Measurements from ENCODE around the gene CHD1.

Gene CHD1

DNA sequence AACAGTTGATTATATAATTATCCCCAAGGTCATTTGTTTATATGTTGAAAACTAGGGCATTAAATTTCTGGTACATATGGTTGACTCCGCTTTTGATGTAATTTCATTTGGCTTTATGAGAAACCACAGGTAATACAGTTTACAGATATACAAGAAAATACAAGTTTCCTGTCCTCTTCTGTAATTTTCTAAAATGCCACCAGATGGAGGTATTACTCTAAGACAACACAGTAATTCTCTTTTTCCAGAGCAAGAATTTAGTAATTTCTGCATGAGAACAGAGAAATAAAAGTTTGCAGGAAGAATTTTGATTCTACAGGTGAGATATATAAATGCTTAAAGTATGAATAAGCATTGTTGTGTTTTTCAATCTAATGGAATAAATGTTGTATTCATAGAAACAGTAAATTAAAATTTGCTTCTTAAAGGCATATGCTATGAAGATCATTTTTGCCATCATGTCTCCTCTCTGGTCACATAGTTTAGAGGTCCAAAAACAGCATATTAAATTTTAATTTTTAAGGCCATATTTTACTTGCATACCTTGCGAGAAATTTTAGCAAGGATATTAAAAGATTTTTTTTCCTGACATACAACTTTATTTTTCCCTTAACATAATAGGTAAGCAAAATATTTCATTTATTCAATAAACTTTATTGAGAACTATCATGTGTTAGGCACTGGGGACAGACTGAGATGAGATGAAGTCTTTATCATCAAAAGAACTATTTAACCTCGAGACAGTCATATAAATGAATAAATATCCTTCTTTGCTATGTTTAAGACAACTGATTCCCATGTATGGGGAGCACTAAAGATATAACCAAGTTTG is 22.7 kb downstream of the CHD1 start:
- H3K4me1 ChIP-seq (ENCODE audit: control insufficient read depth in 5 of 5, insufficient read depth in 5 of 5, low read length in 5 of 5): peaks cover 0 to under 1% (median 0%) of the 10 kb centered on the region in 5 donors
- peaks cover 6 to 25% (median 16%) of the 10 kb centered on the region in 5 donors for H3K36me3 ChIP-seq (ENCODE audit: control insufficient read depth in 5 of 5, insufficient read depth in 5 of 5, low read length in 5 of 5)
- no peak overlapping the region for H3K27ac ChIP-seq (ENCODE audit: low read depth, low read length)
- no peak overlapping the region for H3K4me3 ChIP-seq (ENCODE audit: low read depth in 1 of 5, low read length in 5 of 5)
- no peak overlapping the region for H3K9ac ChIP-seq (ENCODE audit: low read length in 5 of 5)
- no peaks in the 10 kb centered on the region for H3K9me3 ChIP-seq (ENCODE audit: control insufficient read depth in 5 of 5, low read length in 5 of 5)
- no peaks in the 10 kb centered on the region for H3K27me3 ChIP-seq (ENCODE audit: control insufficient read depth in 5 of 5, insufficient read depth in 4 of 5, low read length in 5 of 5)

DNA sequence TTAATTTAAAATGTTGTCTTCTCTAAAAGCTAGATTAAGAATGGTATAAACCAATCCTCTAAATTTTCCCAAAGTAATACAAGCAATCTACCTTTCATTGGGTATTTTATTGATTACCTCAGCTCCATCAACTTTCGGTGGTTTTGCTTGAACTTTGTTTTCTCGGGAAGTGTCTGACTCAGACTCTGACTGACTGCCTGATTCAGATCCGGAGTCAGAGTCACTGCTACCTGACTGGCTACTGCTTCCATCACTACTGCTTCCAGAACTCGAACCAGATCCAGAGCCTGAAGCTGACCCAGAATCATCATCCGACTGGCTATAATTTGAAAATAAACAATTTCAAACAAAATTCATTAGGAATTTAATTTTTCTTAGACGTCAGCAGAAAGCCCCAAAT is 24.0 kb downstream of the CHD1 start:
- Histone ChIP-seq H3K27me3 (ENCODE audit: control insufficient read depth in 5 of 5, insufficient read depth in 4 of 5, low read length in 5 of 5) (no peaks in the 10 kb centered on the region), H3K4me1 (ENCODE audit: control insufficient read depth in 5 of 5, insufficient read depth in 5 of 5, low read length in 5 of 5) (no peaks in the 10 kb centered on the region), H3K9ac (ENCODE audit: low read length in 5 of 5) (no peak overlapping the region), H3K9me3 (ENCODE audit: control insufficient read depth in 5 of 5, low read length in 5 of 5) (no peaks in the 10 kb centered on the region), H3K4me3 (ENCODE audit: low read depth in 1 of 5, low read length in 5 of 5) (no peak overlapping the region), H3K27ac (ENCODE audit: low read depth, low read length) (no peak overlapping the region), H3K36me3 (ENCODE audit: control insufficient read depth in 5 of 5, insufficient read depth in 5 of 5, low read length in 5 of 5) (peaks cover 14 to 30% (median 27%) of the 10 kb centered on the region in 5 donors)

DNA sequence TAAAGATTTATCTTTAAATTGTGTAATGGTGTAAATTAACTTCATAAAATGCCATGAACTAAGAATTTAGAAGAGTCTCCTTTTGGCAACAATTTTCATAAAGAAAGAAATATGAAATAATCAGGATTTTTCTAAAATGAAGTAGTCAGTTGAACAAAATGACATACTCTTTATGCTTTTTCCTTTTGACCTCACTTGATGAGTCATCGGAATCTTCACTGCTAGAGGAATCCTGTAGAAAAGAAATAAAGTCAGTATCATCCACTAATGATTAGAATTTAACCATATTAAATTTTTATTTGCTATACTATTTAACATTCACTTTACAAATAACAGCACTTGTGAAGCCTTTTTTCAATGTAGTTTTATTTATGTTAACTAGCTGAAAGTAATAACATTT is 26.1 kb downstream of the CHD1 start:
- no peak overlapping the region for H3K4me3 ChIP-seq (ENCODE audit: low read depth in 1 of 5, low read length in 5 of 5)
- H3K27ac ChIP-seq (ENCODE audit: low read depth, low read length): no peak overlapping the region
- peaks cover 32 to 50% (median 46%) of the 10 kb centered on the region in 5 donors for H3K36me3 ChIP-seq (ENCODE audit: control insufficient read depth in 5 of 5, insufficient read depth in 5 of 5, low read length in 5 of 5)
- no peak overlapping the region for H3K9ac ChIP-seq (ENCODE audit: low read length in 5 of 5)
- no peaks in the 10 kb centered on the region for H3K27me3 ChIP-seq (ENCODE audit: control insufficient read depth in 5 of 5, insufficient read depth in 4 of 5, low read length in 5 of 5)
- H3K4me1 ChIP-seq (ENCODE audit: control insufficient read depth in 5 of 5, insufficient read depth in 5 of 5, low read length in 5 of 5): no peaks in the 10 kb centered on the region
- no peaks in the 10 kb centered on the region for H3K9me3 ChIP-seq (ENCODE audit: control insufficient read depth in 5 of 5, low read length in 5 of 5)

GRCh38 chr5:98899456-98899855 is 29.4 kb downstream of the CHD1 start:
- H3K9ac ChIP-seq (ENCODE audit: low read length in 5 of 5): no peak overlapping the region
- H3K9me3 ChIP-seq (ENCODE audit: control insufficient read depth in 5 of 5, low read length in 5 of 5): no peaks in the 10 kb centered on the region
- H3K27ac ChIP-seq (ENCODE audit: low read depth, low read length): no peak overlapping the region
- H3K36me3 ChIP-seq (ENCODE audit: control insufficient read depth in 5 of 5, insufficient read depth in 5 of 5, low read length in 5 of 5): peaks cover 58 to 80% (median 63%) of the 10 kb centered on the region in 5 donors
- H3K27me3 ChIP-seq (ENCODE audit: control insufficient read depth in 5 of 5, insufficient read depth in 4 of 5, low read length in 5 of 5): no peaks in the 10 kb centered on the region
- H3K4me1 ChIP-seq (ENCODE audit: control insufficient read depth in 5 of 5, insufficient read depth in 5 of 5, low read length in 5 of 5): no peaks in the 10 kb centered on the region
- no peak overlapping the region for H3K4me3 ChIP-seq (ENCODE audit: low read depth in 1 of 5, low read length in 5 of 5)

DNA sequence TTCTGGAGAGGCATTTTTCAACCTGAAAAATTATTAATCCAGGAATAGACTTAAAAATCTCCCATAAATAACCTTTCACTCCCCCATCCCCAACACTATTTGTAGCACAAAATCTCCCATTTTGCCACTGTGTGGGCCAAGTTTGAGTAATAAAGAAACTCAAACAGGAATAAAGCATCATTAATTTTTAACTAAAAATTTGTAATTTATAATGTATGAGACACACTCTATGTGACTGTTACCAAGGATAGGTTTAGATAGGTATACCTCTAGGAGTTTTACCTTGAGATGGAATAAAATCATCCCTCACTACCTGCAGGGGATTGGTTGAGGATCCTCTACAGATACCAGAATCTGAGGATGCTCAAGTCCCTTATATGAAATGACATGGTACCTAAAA is 30.1 kb downstream of the CHD1 start:
- no peaks in the 10 kb centered on the region for H3K27me3 ChIP-seq (ENCODE audit: control insufficient read depth in 5 of 5, insufficient read depth in 4 of 5, low read length in 5 of 5)
- H3K4me1 ChIP-seq (ENCODE audit: control insufficient read depth in 5 of 5, insufficient read depth in 5 of 5, low read length in 5 of 5): no peaks in the 10 kb centered on the region
- H3K9ac ChIP-seq (ENCODE audit: low read length in 5 of 5): no peak overlapping the region
- H3K4me3 ChIP-seq (ENCODE audit: low read depth in 1 of 5, low read length in 5 of 5): no peak overlapping the region
- H3K36me3 ChIP-seq (ENCODE audit: control insufficient read depth in 5 of 5, insufficient read depth in 5 of 5, low read length in 5 of 5): peaks cover 53 to 84% (median 65%) of the 10 kb centered on the region in 5 donors
- H3K27ac ChIP-seq (ENCODE audit: low read depth, low read length): no peak overlapping the region
- H3K9me3 ChIP-seq (ENCODE audit: control insufficient read depth in 5 of 5, low read length in 5 of 5): no peaks in the 10 kb centered on the region

DNA sequence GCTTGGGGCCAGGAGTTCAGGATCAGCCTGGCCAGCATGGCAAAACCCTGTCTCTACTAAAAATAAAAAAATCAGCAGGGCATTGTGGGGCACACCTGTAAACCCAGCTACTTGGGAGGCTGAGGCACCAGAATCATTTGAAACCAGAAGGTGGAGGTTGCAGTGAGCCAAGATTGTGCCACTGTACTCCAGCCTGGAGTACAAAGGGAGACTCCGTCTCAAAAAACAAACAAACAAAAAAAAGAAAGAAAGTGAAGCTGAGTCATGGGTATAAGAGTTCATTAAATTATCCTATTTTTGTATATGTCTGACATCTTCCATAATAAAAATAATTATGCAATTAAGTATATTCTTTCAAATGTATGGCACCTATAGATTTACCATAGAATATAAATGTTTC is 37.2 kb downstream of the CHD1 start:
- H3K9me3 ChIP-seq (ENCODE audit: control insufficient read depth in 5 of 5, low read length in 5 of 5): no peaks in the 10 kb centered on the region
- peaks cover 52 to 76% (median 57%) of the 10 kb centered on the region in 5 donors for H3K36me3 ChIP-seq (ENCODE audit: control insufficient read depth in 5 of 5, insufficient read depth in 5 of 5, low read length in 5 of 5)

DNA sequence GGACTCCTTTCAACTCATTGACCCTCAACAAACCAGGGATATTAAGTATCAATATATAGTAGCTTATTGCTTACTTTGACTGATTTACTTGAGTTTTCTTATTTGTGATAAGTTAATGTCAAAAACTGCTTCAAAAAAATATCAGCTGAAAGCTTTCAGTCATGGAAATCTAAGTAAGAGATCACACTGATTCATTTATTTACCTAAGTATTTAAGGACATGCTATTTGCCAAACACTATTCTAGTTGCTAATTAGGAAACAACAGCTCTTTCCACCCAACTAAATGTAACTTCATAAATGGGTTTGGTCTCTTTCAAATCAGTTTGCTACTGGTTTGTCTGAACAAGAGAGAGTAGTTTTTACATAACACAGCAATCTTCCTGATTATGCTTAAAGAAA is 48.2 kb downstream of the CHD1 start:
- H3K27me3 ChIP-seq (ENCODE audit: control insufficient read depth in 5 of 5, insufficient read depth in 4 of 5, low read length in 5 of 5): no peaks in the 10 kb centered on the region
- H3K4me3 ChIP-seq (ENCODE audit: low read depth in 1 of 5, low read length in 5 of 5): no peak overlapping the region
- H3K4me1 ChIP-seq (ENCODE audit: control insufficient read depth in 5 of 5, insufficient read depth in 5 of 5, low read length in 5 of 5): no peaks in the 10 kb centered on the region
- no peaks in the 10 kb centered on the region for H3K9me3 ChIP-seq (ENCODE audit: control insufficient read depth in 5 of 5, low read length in 5 of 5)
- H3K36me3 ChIP-seq (ENCODE audit: control insufficient read depth in 5 of 5, insufficient read depth in 5 of 5, low read length in 5 of 5): peaks cover 57 to 79% (median 67%) of the 10 kb centered on the region in 5 donors
- H3K9ac ChIP-seq (ENCODE audit: low read length in 5 of 5): no peak overlapping the region
- no peak overlapping the region for H3K27ac ChIP-seq (ENCODE audit: low read depth, low read length)

More for the DNA sequence above, 37.2 kb downstream of the CHD1 start:
- no peak overlapping the region for H3K9ac ChIP-seq (ENCODE audit: low read length in 5 of 5)
- H3K4me3 ChIP-seq (ENCODE audit: low read depth in 1 of 5, low read length in 5 of 5): no peak overlapping the region
- no peaks in the 10 kb centered on the region for H3K27me3 ChIP-seq (ENCODE audit: control insufficient read depth in 5 of 5, insufficient read depth in 4 of 5, low read length in 5 of 5)
- H3K4me1 ChIP-seq (ENCODE audit: control insufficient read depth in 5 of 5, insufficient read depth in 5 of 5, low read length in 5 of 5): no peaks in the 10 kb centered on the region
- H3K27ac ChIP-seq (ENCODE audit: low read depth, low read length): no peak overlapping the region

- no peaks in the 10 kb centered on the region for H3K4me1 ChIP-seq (ENCODE audit: control insufficient read depth in 5 of 5, insufficient read depth in 5 of 5, low read length in 5 of 5)
- H3K27ac ChIP-seq (ENCODE audit: low read depth, low read length): no peak overlapping the region
- no peaks in the 10 kb centered on the region for H3K9me3 ChIP-seq (ENCODE audit: control insufficient read depth in 5 of 5, low read length in 5 of 5)
- H3K4me3 ChIP-seq (ENCODE audit: low read depth in 1 of 5, low read length in 5 of 5): no peak overlapping the region
- H3K36me3 ChIP-seq (ENCODE audit: control insufficient read depth in 5 of 5, insufficient read depth in 5 of 5, low read length in 5 of 5): peaks cover 57 to 77% (median 65%) of the 10 kb centered on the region in 5 donors
- no peak overlapping the region for H3K9ac ChIP-seq (ENCODE audit: low read length in 5 of 5)
- no peaks in the 10 kb centered on the region for H3K27me3 ChIP-seq (ENCODE audit: control insufficient read depth in 5 of 5, insufficient read depth in 4 of 5, low read length in 5 of 5)
Observed at GRCh38 chr5:98880151-98880550, 48.7 kb downstream of the CHD1 start.

GRCh38 chr5:98877600-98877999 is 51.2 kb downstream of the CHD1 start:
- Histone ChIP-seq H3K9me3 (ENCODE audit: control insufficient read depth in 5 of 5, low read length in 5 of 5) (no peaks in the 10 kb centered on the region), H3K27me3 (ENCODE audit: control insufficient read depth in 5 of 5, insufficient read depth in 4 of 5, low read length in 5 of 5) (no peaks in the 10 kb centered on the region), H3K4me3 (ENCODE audit: low read depth in 1 of 5, low read length in 5 of 5) (no peak overlapping the region), H3K27ac (ENCODE audit: low read depth, low read length) (no peak overlapping the region), H3K4me1 (ENCODE audit: control insufficient read depth in 5 of 5, insufficient read depth in 5 of 5, low read length in 5 of 5) (no peaks in the 10 kb centered on the region), H3K9ac (ENCODE audit: low read length in 5 of 5) (no peak overlapping the region), H3K36me3 (ENCODE audit: control insufficient read depth in 5 of 5, insufficient read depth in 5 of 5, low read length in 5 of 5) (peaks cover 59 to 78% (median 65%) of the 10 kb centered on the region in 5 donors)

DNA sequence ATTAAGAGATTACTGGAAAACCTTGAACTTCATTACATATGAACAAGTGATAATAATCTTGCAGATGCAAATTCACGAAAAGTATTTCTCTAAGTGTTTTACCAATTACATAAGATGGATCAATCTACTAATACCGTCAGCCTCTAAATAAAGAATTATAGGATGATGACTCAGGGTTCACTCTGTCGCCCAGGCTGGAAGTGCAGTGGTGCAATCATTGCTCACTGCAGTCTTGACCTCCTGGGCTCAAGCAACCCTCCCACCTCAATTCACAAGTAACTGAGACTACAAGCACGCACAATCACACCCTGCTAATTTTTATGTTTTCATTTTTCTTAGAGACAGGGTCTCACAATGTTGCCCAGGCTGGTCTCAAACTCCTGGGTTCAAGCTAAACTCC is 56.1 kb downstream of the CHD1 start:
- Histone ChIP-seq H3K27ac (ENCODE audit: low read depth, low read length) (no peak overlapping the region), H3K9ac (ENCODE audit: low read length in 5 of 5) (no peak overlapping the region), H3K4me1 (ENCODE audit: control insufficient read depth in 5 of 5, insufficient read depth in 5 of 5, low read length in 5 of 5) (no peaks in the 10 kb centered on the region), H3K4me3 (ENCODE audit: low read depth in 1 of 5, low read length in 5 of 5) (no peak overlapping the region), H3K36me3 (ENCODE audit: control insufficient read depth in 5 of 5, insufficient read depth in 5 of 5, low read length in 5 of 5) (peaks cover 43 to 74% (median 59%) of the 10 kb centered on the region in 5 donors), H3K9me3 (ENCODE audit: control insufficient read depth in 5 of 5, low read length in 5 of 5) (no peaks in the 10 kb centered on the region), H3K27me3 (ENCODE audit: control insufficient read depth in 5 of 5, insufficient read depth in 4 of 5, low read length in 5 of 5) (no peaks in the 10 kb centered on the region)
